ACHN (cell line): ENCODE results near the gene AGPAT2.
A peak's percentile ranks its signal among the peaks of the same experiment; 100 is the strongest.

Experiments
- DNase-seq: peaks from one replicate; pipeline ENCODE4 v3.0.0-alpha.2; 2015
- in situ Hi-C: cut with HindIII; loops from 2 replicates; pipeline ENCODE4 v1.10.0; 2017; ENCODE audit warnings: low sequenced_read_pairs, low pct_ligation_motif_present, low pct_unique_long_range_greater_than_20kb

AGPAT2 gene

DNA sequence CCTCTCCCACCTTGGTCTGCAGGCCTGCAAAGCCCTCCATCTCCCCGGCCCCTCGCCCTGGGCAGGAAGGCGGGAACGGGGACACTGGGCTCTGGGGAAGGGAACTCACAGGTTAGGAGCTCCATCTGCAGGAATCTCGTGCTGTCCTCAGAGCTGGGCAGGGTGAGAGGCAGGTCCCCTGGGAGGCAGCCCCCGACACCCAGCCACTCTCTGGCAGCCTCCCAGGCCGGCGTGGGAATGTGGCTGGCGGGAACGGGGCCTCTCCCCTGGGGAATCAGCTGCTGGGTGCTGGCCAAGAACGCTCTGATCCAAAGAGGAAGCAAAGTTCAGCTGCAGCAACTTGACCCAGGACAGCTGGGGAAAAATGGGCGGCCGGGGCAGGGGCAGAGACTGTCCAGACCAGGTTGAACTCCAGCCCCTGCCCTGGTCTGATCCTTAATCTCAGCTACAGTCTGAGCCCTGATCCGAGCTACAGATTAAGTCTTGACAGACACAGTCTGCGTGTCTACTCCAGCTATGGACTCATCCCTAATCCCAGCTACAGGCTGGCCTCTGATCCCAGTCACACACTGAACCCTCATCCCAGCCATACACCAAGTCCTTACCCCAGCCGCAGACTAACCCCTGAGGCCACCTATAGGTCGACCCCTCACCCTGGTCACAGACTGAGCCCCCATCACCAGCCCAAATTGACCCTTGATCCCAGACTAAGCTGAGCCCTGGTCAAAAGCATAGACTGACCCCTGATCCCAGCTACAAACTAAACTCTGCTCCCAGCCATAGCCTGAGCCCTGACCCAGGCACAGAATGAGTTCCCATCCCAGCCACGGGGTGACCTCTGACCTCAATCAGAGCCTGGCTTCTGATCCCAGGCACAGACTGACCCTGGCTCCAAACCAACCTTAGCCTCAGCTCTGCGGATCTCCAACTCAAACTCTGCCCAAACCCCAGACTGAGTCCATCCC, 61.9 kb downstream of the AGPAT2 start:
- in situ Hi-C loops = no loop called here
- DNase-seq = peak; percentile 55

DNA sequence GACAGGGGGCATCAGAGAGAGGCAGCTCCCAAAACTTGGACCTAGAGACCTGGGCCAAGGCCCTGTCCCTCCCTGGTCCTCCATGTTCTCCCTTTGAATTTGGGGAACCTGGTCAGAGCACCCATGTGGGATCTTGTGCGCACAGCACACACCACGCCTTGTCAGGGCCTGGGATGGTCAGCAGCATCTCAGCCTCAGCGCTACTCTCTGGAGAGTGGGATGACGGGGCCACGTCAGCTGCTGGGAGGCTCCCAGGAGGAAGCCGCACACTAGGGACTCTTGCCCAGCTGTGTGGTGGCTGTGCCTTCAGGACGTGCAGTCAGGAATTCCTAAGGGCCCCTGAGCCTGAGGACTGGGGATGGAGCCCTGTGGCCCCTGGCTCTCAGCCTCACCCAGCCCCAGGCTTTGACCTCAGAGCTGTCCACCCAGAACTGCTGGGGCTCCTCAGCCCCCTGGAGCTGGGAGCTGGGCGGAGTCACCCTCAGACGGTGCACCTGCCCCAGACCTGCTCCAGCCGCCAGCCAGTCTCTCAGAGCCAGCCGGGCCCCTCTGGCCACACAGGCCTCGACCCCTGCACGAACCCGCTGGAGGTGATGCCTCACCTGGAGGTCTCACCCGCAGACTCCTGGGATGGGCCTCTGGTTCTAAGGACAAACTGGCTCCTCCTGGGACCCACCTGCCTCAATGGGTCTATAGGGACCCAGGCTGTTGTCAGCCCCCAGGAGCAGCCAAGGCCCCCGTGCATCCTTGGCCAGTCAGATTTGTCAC, 62.9 kb downstream of the AGPAT2 start:
- in situ Hi-C loops = no loop called here
- DNase-seq = no peak

DNA sequence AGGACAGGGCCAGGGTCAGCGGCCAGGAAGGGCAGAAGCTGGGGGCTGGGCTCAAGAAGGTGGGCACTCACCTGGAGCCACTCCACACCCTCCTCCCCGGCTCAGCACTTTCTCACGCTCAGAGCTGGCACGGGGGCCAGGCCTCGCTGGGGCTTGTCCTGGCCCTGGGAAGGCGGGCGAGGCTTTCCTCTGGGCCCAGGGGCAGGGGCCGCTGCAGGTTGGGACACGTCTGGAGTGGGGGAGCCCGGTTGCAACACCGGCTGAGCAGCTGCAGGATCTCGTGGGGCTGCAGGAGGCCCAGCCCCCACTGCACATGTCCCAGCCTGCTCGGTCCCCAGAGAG, 63.4 kb downstream of the AGPAT2 start:
- in situ Hi-C loops = no loop called here
- no peak for DNase-seq
